ENCODE measurements around the gene CETP. TPM values are rescaled to one million over a fixed set of nuclear protein-coding genes. Genes with fewer than 3 reads are reported as not detected.
A peak's percentile ranks its signal among the peaks of the same experiment; 100 is the strongest.
"Not testable (repeated sequence)": the region's sequence is repeated elsewhere in the genome, so short reads cannot be mapped to it uniquely, and the experiment has no call there.

The CETP gene
- total RNA-seq, 2 experiments from 2014 or later: not detected

DNA sequence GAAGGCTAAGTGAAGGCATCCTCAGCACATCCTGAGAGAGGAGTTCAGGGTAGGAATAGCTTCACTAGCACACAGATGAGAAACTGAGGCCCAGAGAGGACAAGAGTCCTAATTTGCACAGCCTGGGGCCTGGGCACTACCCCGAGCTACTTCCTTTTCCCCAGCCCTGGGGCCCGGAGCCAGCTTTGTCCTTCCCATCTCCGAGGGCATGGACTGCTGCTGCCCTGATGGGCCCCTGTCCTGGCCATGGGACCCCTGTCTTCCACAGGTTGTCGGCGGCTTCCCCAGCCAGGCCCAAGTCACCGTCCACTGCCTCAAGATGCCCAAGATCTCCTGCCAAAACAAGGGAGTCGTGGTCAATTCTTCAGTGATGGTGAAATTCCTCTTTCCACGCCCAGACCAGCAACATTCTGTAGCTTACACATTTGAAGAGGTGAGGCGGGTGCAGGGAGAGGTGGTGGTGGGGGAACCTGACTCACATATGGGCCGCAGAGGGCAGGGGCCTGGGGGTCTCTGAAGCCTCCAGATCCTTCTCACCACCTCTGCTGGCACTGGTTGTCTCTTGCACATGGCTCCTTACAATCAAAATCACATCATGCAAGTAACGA lies 16.2 kb downstream of the CETP start:
- H3K36me3 Mint-ChIP-seq (ENCODE audit: low read depth): peaks cover 5% of the 10 kb centered on the region
- CTCF ChIA-PET: interaction anchor here (0.6 to 3.0 kb wide), 3 partner anchors 13 to 127 kb away, joined by 3 to 22 read pairs (median 3); no protein-coding TSS in a partner anchor
- intact Hi-C loops (cut with micrococcal nuclease): no loop called here
- H3K9me3 Mint-ChIP-seq: no peaks in the 10 kb centered on the region
- DNase-seq: no peak
- peaks cover 46% of the 10 kb centered on the region for H3K4me1 Mint-ChIP-seq (ENCODE audit: low read depth)
- H3K4me3 Mint-ChIP-seq: no peak overlapping the region
- H3K27ac Mint-ChIP-seq: no peak overlapping the region
- no peaks in the 10 kb centered on the region for H3K27me3 Mint-ChIP-seq (ENCODE audit: low read depth)

DNA sequence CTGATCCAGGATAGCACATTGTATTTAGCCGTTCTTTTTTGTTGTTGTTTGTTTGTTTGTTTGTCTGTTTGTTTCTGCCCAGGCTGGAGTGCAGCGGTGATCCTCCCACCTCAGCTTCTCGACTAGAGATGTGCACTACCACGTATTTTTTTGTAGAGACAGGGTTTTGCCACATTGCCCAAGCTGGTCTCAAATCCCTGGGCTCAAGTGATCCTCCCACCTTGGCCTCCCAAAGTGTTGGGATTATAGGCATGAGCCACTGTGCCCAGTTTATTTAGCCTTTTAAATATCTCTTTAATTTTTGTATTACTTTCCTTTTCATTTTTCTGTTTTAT lies 18.4 kb downstream of the CETP start:
- DNase-seq: no peak
- Mint-ChIP-seq H3K4me3 (no peak overlapping the region), H3K9me3 (no peaks in the 10 kb centered on the region), H3K4me1 (ENCODE audit: low read depth) (peaks cover 46% of the 10 kb centered on the region), H3K27ac (no peak overlapping the region), H3K36me3 (ENCODE audit: low read depth) (peaks cover 16% of the 10 kb centered on the region), H3K27me3 (ENCODE audit: low read depth) (no peaks in the 10 kb centered on the region)
- CTCF ChIA-PET: no interaction called here
- intact Hi-C loops (cut with micrococcal nuclease): no loop called here

DNA sequence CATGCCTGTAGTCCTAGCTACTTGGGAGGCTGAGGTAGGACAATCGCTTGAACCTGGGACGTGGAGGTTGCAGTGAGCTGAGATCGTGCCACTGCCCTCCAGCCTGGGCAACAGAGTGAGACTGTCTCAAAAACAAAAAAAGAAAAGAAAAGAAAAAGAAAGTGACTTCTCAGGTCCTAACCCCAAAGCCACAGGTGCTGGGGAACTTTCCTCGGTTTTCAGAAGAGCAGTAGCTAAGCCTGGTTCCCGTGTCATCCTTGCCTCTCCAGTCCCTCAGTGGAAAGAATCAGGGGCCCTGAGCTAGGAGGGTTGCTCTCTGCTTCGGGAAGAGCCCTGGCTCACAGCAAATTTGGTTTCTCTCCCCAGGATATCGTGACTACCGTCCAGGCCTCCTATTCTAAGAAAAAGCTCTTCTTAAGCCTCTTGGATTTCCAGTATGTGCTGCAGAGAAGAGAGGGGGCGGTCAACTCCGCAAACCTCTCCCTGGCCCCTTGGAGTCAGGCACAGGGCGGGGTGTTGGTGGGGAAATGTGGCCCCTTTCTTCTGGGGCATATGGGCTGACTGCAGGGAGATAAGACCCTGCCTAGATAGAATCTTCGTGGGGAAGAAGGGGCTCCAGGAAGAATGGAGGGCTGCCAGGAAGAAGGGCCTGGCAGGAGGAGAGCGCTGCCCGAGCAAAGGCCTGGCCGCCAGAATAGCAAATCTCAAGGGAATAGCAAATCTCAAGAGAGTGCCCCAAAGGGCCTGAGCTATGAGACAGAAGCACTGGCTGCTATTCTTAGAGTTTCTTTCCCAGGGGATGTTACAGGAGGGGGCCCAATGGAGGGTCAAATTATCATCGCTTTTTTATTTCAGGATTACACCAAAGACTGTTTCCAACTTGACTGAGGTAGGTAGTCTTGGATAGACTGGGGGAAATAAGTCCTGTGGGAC lies 19.3 kb downstream of the CETP start:
- Mint-ChIP-seq H3K27ac (peak overlapping the region; percentile 31), H3K4me3 (no peak overlapping the region), H3K27me3 (ENCODE audit: low read depth) (no peaks in the 10 kb centered on the region), H3K9me3 (no peaks in the 10 kb centered on the region), H3K4me1 (ENCODE audit: low read depth) (peaks cover 48% of the 10 kb centered on the region), H3K36me3 (ENCODE audit: low read depth) (peaks cover 16% of the 10 kb centered on the region)
- CTCF ChIA-PET: interaction anchor here (0.7 to 5.1 kb wide), 4 partner anchors 13 to 103 kb away, joined by 3 to 39 read pairs (median 4); no protein-coding TSS in a partner anchor
- no peak for DNase-seq
- intact Hi-C loops (cut with micrococcal nuclease): no loop called here

DNA sequence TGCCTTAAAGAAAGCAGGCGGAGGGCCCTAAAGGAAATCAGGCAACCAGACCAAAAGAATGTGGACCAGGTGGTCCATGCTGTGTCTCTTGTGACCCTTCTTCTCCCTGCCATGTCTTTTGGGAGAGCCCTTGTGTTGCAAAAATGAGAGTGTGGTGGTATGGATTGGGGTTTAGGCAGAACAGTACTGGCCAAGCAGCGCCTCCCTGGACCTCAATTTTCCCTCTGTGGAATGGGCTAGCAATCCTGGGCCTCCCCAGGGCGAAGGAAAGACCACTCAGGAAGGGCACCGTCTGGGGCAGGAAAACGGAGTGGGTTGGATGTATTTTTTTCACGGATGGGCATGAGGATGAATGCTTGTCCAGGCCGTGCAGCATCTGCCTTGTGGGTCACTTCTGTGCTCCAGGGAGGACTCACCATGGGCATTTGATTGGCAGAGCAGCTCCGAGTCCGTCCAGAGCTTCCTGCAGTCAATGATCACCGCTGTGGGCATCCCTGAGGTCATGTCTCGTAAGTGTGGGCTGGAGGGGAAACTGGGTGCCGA lies 20.1 kb downstream of the CETP start:
- peaks cover 16% of the 10 kb centered on the region for H3K36me3 Mint-ChIP-seq (ENCODE audit: low read depth)
- peaks cover 52% of the 10 kb centered on the region for H3K4me1 Mint-ChIP-seq (ENCODE audit: low read depth)
- CTCF ChIA-PET: interaction anchor here (0.7 to 5.1 kb wide), 3 partner anchors 17 to 102 kb away, joined by 4 to 39 read pairs (median 5); no protein-coding TSS in a partner anchor
- no peaks in the 10 kb centered on the region for H3K9me3 Mint-ChIP-seq
- intact Hi-C loops (cut with micrococcal nuclease): no loop called here
- DNase-seq: no peak
- no peak overlapping the region for H3K27ac Mint-ChIP-seq
- H3K4me3 Mint-ChIP-seq: no peak overlapping the region
- H3K27me3 Mint-ChIP-seq (ENCODE audit: low read depth): no peaks in the 10 kb centered on the region

DNA sequence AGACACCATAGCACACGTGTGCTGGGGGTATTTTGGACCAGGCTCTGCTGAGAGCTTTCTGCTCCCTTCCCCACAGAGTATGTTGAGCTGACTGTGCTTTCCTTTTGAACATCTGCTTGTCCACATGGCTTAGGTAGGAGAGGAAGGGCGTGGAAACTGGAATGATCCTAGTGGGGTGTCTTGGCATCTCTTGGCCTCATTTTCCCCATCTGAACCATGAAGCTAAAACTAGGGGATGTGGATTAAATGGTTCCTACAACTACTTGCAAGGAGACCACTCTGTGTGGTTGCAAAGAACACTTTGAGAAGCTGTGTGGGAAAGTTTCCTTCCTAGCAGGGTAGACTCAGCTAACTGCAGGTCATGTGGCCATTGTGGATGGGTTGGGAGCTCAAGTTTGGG lies 20.9 kb downstream of the CETP start:
- Mint-ChIP-seq H3K27me3 (ENCODE audit: low read depth) (no peaks in the 10 kb centered on the region), H3K9me3 (no peaks in the 10 kb centered on the region), H3K27ac (peak overlapping the region; percentile 13), H3K4me3 (no peak overlapping the region), H3K4me1 (ENCODE audit: low read depth) (peaks cover 61% of the 10 kb centered on the region), H3K36me3 (ENCODE audit: low read depth) (peaks cover 18% of the 10 kb centered on the region)
- intact Hi-C loops (cut with micrococcal nuclease): no loop called here
- DNase-seq: no peak
- CTCF ChIA-PET: interaction anchor here (0.6 to 5.1 kb wide), 5 partner anchors 10 to 582 kb away, joined by 3 to 39 read pairs (median 7); no protein-coding TSS in a partner anchor

DNA sequence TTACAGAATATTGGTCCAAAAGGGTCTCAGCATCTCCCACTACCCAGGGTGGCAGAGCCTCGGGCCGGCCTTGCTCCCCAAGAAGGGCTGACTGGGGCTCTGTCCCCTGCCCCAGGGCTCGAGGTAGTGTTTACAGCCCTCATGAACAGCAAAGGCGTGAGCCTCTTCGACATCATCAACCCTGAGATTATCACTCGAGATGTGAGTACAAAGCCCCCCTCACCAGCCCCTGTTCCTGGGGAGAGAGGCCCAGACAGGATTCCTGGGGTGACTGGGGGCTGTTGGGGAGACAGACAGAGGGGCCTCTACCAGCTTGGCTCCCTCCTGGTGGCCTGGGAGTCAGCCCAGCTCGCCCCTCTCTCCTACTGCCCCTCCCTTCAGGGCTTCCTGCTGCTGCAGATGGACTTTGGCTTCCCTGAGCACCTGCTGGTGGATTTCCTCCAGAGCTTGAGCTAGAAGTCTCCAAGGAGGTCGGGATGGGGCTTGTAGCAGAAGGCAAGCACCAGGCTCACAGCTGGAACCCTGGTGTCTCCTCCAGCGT lies 21.5 kb downstream of the CETP start:
- Mint-ChIP-seq H3K36me3 (ENCODE audit: low read depth) (peaks cover 23% of the 10 kb centered on the region), H3K27me3 (ENCODE audit: low read depth) (no peaks in the 10 kb centered on the region), H3K4me1 (ENCODE audit: low read depth) (peaks cover 67% of the 10 kb centered on the region), H3K9me3 (no peaks in the 10 kb centered on the region), H3K4me3 (no peak overlapping the region), H3K27ac (peak overlapping the region; percentile 100)
- CTCF ChIA-PET: interaction anchor here (0.6 to 5.1 kb wide), 6 partner anchors 11 to 58 kb away, joined by 3 to 39 read pairs (median 5); no protein-coding TSS in a partner anchor
- intact Hi-C loops (cut with micrococcal nuclease): no loop called here
- DNase-seq: no peak

DNA sequence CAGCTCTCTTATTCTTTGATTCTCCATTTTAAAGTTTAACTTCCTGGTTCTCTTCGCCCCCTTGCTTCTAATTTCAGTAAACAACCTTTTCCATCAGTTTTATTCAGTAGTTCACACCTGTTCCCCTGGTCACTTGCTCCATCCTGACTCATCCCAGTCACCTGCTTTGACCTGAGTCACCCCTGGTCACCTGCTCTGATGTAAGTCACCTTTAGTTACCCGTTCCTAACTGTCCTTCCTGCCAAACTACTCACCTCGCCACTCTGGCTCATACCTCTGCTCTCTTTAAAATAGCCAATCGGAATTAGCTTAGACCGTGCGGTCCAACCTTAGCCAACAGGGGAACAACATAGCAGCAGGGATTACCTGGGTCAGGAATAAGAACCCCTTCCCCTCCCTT lies 22.9 kb downstream of the CETP start:
- Mint-ChIP-seq H3K4me3 (peak overlapping the region; percentile 32), H3K9me3 (no peaks in the 10 kb centered on the region), H3K27me3 (ENCODE audit: low read depth) (no peaks in the 10 kb centered on the region), H3K36me3 (ENCODE audit: low read depth) (peaks cover 30% of the 10 kb centered on the region), H3K27ac (peak overlapping the region; percentile 100), H3K4me1 (ENCODE audit: low read depth) (peaks cover 72% of the 10 kb centered on the region)
- DNase-seq: peak; percentile 69
- CTCF ChIA-PET: interaction anchor here (0.7 to 5.1 kb wide), 4 partner anchors 20 to 152 kb away, joined by 3 to 39 read pairs (median 6); no protein-coding TSS in a partner anchor
- intact Hi-C loops (cut with micrococcal nuclease): loop anchor here (1.0 to 5.0 kb wide), 2 partner anchors 20 to 372 kb away; no protein-coding TSS in a partner anchor

DNA sequence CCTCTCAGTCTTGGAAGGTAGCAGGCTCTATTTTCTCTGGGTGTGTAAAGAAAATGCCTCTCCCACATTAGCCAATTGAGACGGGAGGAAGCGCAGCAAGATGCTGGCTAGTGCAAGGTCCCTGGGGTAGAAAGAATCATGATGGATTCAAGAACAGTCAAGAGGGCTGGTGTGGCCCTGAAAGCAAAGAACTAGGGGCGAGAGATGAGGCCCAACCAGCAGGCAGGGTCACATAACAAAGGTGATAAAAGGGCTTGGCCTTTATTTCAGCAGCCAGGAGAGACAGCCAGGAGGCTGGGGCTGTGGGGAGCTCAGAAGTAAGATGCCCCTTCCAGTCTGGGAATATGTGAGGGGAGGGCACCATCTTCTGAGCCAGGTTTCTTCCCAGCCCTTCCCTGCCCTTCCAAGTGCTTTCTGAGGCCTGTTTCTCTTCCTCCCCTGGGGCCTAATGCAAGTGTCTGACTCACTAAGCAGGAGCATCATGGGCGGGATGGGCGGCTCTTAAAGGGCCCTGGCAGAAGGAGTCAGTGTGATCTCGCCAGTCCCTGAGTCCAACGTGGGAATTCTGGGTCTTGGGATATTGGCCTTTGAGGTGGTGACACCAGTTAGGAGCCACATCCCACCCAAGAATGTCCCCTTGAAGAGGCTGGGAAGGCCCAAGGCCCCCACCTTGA lies 23.7 kb downstream of the CETP start:
- Mint-ChIP-seq H3K36me3 (ENCODE audit: low read depth) (peaks cover 36% of the 10 kb centered on the region), H3K4me3 (peak overlapping the region; percentile 32), H3K4me1 (ENCODE audit: low read depth) (peaks cover 72% of the 10 kb centered on the region), H3K9me3 (no peaks in the 10 kb centered on the region), H3K27me3 (ENCODE audit: low read depth) (no peaks in the 10 kb centered on the region), H3K27ac (peak overlapping the region; percentile 100)
- intact Hi-C loops (cut with micrococcal nuclease): loop anchor here (5.0 kb wide), 1 partner anchor 373 kb away; no protein-coding TSS in a partner anchor
- CTCF ChIA-PET: interaction anchor here (2.6 to 5.1 kb wide), 3 partner anchors 20 to 56 kb away, joined by 7 to 39 read pairs (median 32); no protein-coding TSS in a partner anchor
- DNase-seq: peak; percentile 67

DNA sequence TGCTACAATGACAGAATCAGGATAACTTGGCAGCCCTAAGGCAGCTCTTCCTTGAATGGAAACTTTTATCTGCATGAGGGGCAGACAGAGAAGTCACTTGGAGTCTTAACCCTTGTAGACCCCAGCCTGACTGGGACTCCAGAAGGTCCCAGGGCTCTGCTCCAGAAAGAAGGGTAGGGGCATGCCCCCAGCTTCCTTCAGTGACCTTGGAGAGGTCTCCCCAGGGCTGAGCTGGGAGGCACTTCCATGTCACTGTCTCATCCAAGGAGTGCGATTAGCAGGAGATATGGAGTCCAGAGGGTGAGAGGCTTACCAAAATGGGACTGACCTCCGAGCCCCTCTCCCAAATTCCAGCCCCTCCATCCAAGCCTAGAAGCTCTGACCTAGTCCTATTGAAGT lies 24.2 kb downstream of the CETP start:
- intact Hi-C loops (cut with micrococcal nuclease): loop anchor here (5.0 kb wide), 1 partner anchor 374 kb away; no protein-coding TSS in a partner anchor
- peaks cover 71% of the 10 kb centered on the region for H3K4me1 Mint-ChIP-seq (ENCODE audit: low read depth)
- H3K4me3 Mint-ChIP-seq: no peak overlapping the region
- peak overlapping the region; percentile 100 for H3K27ac Mint-ChIP-seq
- H3K9me3 Mint-ChIP-seq: no peaks in the 10 kb centered on the region
- H3K27me3 Mint-ChIP-seq (ENCODE audit: low read depth): no peaks in the 10 kb centered on the region
- no peak for DNase-seq
- H3K36me3 Mint-ChIP-seq (ENCODE audit: low read depth): peaks cover 40% of the 10 kb centered on the region
- CTCF ChIA-PET: interaction anchor here (4.6 kb wide), 1 partner anchor 21 kb away, joined by 32 read pairs; no protein-coding TSS in a partner anchor

DNA sequence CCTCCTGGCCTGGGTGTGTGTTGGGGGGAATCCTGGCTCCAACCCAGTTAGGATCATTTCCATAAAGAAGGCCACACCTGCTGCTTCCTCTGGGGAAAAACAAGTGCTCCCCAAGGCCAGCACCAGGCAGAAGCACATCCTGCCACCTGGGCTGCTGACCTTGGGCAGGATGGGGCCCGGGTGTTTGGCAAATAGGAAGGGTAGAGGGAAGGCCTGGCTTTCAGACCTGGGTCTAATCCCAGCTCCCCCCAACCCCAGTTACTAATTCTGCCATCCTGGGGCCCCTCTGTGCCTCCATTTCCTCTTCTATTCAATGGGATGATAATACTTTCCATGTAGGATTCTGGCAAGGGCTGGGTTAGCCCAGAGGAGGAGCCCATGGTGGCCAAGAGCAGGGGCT lies 24.6 kb downstream of the CETP start:
- DNase-seq: no peak
- CTCF ChIA-PET: interaction anchor here (4.6 kb wide), 1 partner anchor 21 kb away, joined by 32 read pairs; no protein-coding TSS in a partner anchor
- peak overlapping the region; percentile 100 for H3K27ac Mint-ChIP-seq
- H3K27me3 Mint-ChIP-seq (ENCODE audit: low read depth): no peaks in the 10 kb centered on the region
- intact Hi-C loops (cut with micrococcal nuclease): loop anchor here (5.0 kb wide), 1 partner anchor 374 kb away; no protein-coding TSS in a partner anchor
- no peak overlapping the region for H3K4me3 Mint-ChIP-seq
- no peaks in the 10 kb centered on the region for H3K9me3 Mint-ChIP-seq
- H3K4me1 Mint-ChIP-seq (ENCODE audit: low read depth): peaks cover 68% of the 10 kb centered on the region
- peaks cover 41% of the 10 kb centered on the region for H3K36me3 Mint-ChIP-seq (ENCODE audit: low read depth)

DNA sequence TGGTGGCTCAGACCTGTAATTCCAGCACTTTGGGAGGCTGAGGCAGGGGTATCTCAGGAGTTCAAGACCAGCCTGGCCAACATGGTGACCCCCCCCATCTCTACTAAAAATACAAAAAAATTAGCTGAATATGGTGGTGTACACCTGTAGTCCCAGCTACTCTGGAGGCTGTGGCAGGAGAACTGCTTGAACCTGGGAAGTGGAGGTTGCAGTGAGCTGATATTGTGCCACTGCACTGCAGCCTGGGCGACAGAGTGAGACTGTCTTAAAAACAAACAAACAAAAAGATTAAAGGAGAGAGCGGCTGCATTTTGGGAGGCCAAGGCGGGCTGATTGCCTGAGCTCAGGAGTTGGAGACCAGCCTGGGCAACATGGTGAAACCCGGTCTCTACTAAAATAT lies 25.2 kb downstream of the CETP start:
- H3K27me3 Mint-ChIP-seq (ENCODE audit: low read depth); DNase-seq; H3K9me3 Mint-ChIP-seq: not testable (repeated sequence)
- Mint-ChIP-seq H3K4me1 (ENCODE audit: low read depth) (peaks cover 66% of the 10 kb centered on the region), H3K36me3 (ENCODE audit: low read depth) (peaks cover 42% of the 10 kb centered on the region), H3K4me3 (peak overlapping the region; percentile 99), H3K27ac (peak overlapping the region; percentile 100)
- intact Hi-C loops (cut with micrococcal nuclease): loop anchor here (5.0 kb wide), 1 partner anchor 375 kb away; no protein-coding TSS in a partner anchor
- CTCF ChIA-PET: interaction anchor here (0.6 to 4.6 kb wide), 2 partner anchors 22 to 33 kb away, joined by 6 to 32 read pairs; no protein-coding TSS in a partner anchor

Data from activated naive CD4-positive, alpha-beta T cell treated with anti-CD3 and anti-CD28 coated beads for 36 hours (primary cell).